Measurements from ENCODE around the gene PLA2G2A. TPM values are rescaled to one million over a fixed set of nuclear protein-coding genes. Genes with fewer than 3 reads are reported as not detected.
"Not testable (repeated sequence)": the region's sequence is repeated elsewhere in the genome, so short reads cannot be mapped to it uniquely, and the experiment has no call there.

PLA2G2A gene
- total RNA-seq, 2 donors from 2014 or later, result 310 to 2,023 TPM

DNA sequence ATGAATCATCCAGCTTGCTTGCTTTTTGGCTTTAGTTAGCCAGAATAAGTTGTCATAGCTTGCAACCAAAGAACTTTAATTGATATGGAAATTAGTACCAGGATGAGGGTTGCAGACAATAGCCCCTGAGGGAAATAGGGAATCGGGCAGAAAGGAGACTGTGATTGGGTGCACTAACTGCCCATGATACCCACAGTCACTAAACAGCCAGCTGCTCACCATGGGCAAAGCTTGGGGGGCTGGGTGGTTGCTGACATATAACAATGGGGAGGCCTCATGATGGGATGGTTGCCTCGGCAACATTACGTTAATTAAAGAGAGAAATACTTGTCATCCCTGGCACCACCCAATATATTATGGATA is 38.2 kb downstream of the PLA2G2A start:
- intact Hi-C loops (cut with DNase I), result loop anchor here in 1 of 2 donors (2.0 kb wide), 1 partner anchor 64 kb away; no protein-coding TSS in a partner anchor
- DNase-seq (ENCODE audit: low spot score), result no peak

DNA sequence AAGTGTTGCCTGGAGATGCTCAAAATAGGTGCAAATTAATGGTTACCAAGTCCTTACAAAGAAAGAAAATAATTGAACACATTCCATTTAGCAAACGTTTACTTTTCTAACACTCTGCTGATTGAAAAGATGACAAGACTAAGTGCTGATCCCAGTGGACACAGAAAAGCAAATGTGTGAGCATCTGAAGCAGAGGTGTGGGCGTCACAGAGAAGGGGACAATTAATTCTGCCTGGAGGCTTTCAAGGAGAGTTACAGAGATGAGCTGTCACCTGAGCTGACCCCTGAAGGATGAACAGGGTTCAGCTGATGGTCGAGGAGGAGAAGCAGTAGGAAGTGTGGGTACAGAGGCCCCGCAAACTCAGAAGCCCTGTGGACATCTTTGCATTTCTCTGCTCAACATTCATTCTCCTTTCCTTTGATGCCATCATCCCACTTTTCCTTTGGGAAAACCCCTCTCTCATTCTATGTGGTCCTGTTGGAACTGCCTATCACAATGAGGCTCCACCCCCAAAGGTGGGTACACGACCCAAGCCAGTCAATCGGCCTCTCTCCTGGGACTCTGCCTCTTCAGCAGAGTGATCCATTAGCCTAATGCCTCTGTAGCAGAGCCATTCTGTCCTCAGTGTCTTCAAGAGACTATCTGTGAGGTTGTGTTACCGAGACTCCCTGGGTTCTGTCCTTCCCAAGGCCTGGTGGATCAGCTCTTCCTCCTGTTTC is 38.8 kb downstream of the PLA2G2A start:
- no peak for DNase-seq (ENCODE audit: low spot score)
- intact Hi-C loops (cut with DNase I), result loop anchor here in 1 of 2 donors (2.0 kb wide), 1 partner anchor 64 kb away; no protein-coding TSS in a partner anchor

- no peak for DNase-seq (ENCODE audit: low spot score)
- intact Hi-C loops (cut with DNase I), result no loop called here
Observed at GRCh38 chr1:19938472-19938871, 40.9 kb downstream of the PLA2G2A start.

DNA sequence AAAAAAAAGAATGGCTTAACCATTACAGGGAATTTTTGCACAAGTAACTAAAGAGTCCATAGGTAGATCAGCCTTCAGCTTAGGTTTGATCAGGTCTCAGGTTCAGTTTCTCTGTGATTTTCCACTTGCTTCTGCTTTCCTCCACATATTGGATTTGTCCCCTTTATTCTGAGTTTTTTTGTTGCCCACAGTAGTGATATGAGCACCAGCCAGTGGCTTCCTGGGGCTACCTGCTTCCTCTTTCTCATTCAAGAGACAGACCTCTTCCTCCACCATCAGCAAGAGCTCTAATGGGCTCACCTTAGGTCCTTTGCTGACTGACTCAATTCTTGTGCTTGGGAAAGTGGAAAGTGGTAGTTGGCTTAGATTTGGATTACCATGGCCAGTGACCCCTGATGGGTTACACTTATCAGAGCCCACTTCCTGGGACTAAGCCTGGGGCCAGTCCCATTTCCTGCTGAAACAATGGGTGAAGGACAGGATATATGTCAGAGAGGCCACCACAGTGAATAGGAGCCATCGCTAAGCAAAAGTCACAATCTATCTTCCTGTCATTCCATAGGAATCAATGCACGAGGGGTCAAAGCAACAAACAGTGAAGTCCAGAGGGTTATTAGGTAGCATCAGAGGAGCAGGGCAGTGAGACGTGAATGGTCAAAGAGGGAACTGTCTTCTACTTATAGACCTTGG is 43.2 kb downstream of the PLA2G2A start:
- intact Hi-C loops (cut with DNase I), result no loop called here
- DNase-seq (ENCODE audit: low spot score), result no peak

DNA sequence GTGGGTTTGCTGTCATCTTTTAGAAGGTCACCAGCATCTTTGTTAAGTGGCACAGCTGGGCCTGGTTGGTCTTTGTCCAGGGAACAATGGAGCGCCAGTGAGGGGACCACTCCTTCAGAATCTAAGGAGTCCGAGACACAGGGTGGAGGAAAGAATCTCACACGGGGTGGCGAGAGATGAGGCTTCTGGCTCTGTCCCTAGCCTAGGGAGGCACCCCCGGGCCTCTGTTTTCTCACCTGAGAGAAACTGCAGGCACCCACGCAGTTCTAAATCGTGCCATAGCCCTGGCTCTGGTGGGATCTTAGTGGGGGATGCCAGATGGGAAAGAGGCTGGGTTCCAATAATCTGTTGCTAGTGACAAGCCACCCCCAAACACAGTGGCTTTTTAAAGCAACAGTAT is 45.1 kb downstream of the PLA2G2A start:
- intact Hi-C loops (cut with DNase I), result no loop called here
- DNase-seq (ENCODE audit: low spot score), result no peak

- no peak for DNase-seq (ENCODE audit: low spot score)
- intact Hi-C loops (cut with DNase I), result no loop called here
Observed at GRCh38 chr1:19932866-19933265, 46.6 kb downstream of the PLA2G2A start.

- intact Hi-C loops (cut with DNase I); DNase-seq (ENCODE audit: low spot score): not testable (repeated sequence)
Observed at GRCh38 chr1:19927130-19927421, 52.3 kb downstream of the PLA2G2A start.

DNA sequence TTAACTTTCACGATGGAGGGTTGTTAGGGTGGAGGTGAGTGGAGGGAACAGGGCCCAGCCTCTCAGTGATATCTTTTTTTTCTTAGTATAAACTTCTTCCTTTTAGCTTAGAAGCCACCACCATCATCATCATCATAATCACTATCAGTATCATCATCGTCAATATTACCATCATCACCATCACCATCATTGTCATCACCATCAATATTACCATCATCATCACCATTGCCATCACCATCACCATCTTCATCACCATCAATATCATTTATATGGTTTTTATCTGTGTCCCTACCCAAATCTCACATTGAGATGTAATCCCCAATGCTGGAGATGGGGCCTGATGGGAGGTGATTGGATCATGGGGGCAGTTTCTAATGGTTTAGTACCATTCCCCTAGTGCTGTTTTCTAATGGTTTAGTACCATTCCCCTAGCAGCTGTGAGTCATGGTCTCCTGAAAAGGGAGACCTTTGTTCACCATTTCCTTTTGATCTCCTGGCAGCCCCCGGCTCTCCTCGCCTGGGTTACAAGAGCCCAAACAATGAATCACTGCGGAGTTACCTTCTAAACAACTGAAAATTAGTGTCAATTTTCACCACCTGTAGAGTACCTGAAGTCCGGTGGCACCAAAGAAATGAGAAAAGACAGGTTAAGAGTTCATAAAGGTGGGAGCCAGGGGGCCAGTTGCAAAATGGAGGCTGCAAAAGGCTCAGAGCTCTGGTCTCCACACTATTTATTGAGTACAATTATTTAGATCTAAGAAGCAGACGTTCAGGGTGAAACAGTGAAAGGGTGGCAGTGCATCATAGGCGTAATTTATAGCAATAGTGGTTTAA is 52.9 kb downstream of the PLA2G2A start:
- intact Hi-C loops (cut with DNase I), result no loop called here
- no peak for DNase-seq (ENCODE audit: low spot score)

Other genes with a start within 250 kb of the PLA2G2A start
- gene TMCO4, start 179.7 kb downstream of the PLA2G2A start, total RNA-seq, result 10 to 100 TPM; 12.3 to 13.2 TPM
- gene RNF186, start 164.3 kb downstream of the PLA2G2A start, total RNA-seq, result not detected
- 1 to 10 TPM; 8.1 to 9.4 TPM for gene OTUD3, start 97.2 kb downstream of the PLA2G2A start, total RNA-seq
- gene PLA2G2E, start 56.0 kb downstream of the PLA2G2A start, total RNA-seq, result not detected
- 1 to 10 TPM; 6.7 to 9.8 TPM for gene PLA2G5, start 90.6 kb upstream of the PLA2G2A start, total RNA-seq
- gene PLA2G2D, start 139.9 kb upstream of the PLA2G2A start, total RNA-seq, result not detected
- not detected for gene PLA2G2F, start 159.7 kb upstream of the PLA2G2A start, total RNA-seq
- under 1 TPM; 0.29 to 0.60 TPM for gene UBXN10, start 206.5 kb upstream of the PLA2G2A start, total RNA-seq
- under 1 TPM; 0.14 to 0.24 TPM for gene PLA2G2C, start 206.9 kb upstream of the PLA2G2A start, total RNA-seq